ENCODE measurements around the gene PLEKHA1.

Gene PLEKHA1

DNA sequence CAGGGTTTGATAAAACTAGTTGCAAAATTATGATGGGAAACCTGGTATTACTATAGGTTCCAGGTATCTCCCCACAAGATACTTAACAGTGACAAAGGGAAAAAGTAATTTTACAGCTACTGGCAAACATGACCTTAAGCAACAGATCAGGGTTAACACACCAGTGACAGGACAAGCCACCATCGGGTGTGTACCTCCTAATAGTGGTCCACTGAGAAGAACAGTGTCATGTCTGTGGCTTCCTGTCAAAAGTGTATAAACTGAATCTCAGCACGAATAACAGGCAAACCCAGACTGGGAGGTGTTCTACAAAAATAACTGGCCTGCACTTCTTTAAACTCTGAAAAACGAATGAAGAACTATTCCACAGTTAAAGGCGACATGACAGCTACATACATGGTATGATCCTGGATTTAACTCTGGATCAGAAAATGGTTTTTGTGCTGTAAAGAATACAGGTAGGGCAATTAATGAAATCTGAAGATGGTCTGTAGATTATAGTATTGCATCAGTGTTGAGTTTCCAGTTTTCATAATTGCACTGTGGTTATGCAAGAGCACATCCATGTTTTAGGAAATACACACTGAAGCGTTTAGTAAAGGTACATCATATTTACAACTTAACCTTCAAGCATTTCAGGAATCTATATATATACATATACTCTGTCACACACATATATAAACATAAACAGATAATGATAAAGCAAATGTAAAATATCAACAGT lies 47.9 kb downstream of the PLEKHA1 start:
- DNase-seq (ENCODE audit: low spot score) = no peak

- no peak for DNase-seq (ENCODE audit: low spot score)
Observed at GRCh38 chr10:122424059-122424458, 49.6 kb downstream of the PLEKHA1 start.

DNA sequence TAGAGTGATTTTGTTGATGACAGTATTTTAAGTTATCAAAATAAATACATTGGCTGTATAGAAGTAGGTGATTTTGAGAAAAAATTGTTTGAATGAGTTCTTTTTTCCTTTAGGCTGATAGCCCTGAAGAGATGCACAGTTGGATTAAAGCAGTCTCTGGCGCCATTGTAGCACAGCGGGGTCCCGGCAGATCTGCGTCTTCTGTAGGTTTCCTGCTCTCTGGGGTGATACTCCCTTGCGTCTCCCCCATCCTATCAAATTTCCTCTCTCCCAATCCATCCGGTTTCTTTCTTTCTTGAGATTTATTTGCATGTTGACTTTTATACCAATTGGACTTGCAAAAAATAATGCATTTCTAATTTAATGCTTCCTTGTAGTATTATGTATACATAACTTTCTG lies 52.3 kb downstream of the PLEKHA1 start:
- DNase-seq (ENCODE audit: low spot score) = no peak

DNA sequence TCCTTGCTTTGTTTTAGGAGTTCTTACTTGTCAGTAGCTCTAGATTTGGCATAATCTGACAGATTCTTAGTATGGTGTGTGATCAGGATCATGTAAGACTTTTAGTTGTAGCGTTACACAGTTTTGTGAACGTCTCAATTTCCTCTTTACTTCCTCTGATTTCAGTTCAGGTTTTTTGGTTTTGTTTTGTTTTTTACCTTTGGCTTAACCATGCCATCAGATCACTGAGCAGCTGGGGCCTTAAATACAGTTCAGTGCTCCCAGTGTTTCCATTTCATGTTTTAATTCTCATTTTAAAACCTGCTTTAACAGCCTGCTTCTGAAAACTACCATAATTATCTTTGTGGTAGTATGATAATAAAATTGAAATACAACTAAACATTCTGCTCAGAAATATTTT lies 52.8 kb downstream of the PLEKHA1 start:
- DNase-seq (ENCODE audit: low spot score) = no peak

DNA sequence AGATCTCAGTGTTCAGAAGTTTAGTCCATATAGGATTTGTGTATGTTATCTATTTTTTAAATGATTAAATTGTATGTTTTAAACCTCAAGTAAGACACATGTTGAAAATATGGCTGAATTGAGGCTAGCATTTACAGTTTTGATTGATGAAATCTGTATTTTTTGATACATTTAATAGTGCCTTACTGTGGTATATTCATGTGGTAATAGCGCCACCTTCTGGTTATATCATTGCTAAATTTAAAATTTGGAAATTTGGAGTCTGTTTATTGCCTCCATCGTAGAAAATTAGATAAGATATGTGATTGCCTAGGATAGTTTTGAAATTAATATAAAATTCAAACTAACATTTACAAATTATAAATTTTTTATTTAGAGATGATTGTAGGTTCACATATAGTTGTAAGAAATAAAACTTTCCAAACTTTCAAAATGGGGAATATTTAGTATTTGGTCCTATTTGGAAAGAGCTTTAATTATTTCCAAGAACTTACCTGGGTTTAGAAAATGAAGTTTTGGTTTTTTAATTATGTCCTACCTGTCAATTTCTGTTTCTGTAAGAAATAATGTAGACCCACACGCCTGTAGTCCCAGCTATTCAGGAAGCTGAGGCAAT lies 60.8 kb downstream of the PLEKHA1 start:
- DNase-seq (ENCODE audit: low spot score) = peak; percentile 30

DNA sequence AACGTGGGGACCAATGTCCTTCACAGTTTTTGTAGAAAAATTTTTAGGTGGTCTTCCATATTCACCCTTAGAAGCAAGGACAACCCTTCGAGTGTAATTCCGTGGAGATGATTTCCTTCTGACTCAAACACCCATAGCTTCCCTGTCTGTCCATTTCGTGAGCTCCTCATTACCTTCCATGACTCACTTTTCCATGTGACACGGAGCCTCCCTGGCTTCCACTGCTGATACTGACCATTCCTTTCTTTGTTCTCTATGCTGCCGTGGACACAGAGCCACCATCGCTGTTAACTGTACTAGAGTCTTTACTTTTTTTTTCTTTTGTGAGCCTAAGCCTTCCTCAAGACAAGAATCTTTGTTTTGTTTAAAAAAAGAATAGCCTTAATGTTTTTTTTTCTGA lies 67.5 kb downstream of the PLEKHA1 start:
- peak; percentile 74 for DNase-seq (ENCODE audit: low spot score)

- no peak for DNase-seq (ENCODE audit: low spot score)
Observed at GRCh38 chr10:122445469-122445868, 71.0 kb downstream of the PLEKHA1 start.

DNA sequence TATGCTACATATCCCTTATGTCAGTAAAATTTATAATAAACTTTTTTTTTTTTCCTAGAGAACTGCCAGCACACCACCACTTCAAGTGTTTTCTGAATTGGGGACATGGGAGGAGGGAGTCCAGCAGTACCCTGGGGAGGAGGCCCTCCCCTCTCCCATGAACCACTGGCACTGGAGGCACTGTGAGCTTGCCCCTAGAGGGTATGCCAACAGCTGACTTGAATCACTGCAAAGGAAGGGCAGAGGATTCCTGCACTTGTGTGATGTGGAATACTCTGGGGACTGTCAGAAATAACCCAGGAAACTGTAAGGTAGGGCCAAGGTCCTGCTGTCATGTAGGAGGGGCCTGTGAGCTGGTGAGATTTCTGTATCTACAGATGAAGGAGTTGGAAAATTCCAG lies 71.4 kb downstream of the PLEKHA1 start:
- DNase-seq (ENCODE audit: low spot score) = no peak

DNA sequence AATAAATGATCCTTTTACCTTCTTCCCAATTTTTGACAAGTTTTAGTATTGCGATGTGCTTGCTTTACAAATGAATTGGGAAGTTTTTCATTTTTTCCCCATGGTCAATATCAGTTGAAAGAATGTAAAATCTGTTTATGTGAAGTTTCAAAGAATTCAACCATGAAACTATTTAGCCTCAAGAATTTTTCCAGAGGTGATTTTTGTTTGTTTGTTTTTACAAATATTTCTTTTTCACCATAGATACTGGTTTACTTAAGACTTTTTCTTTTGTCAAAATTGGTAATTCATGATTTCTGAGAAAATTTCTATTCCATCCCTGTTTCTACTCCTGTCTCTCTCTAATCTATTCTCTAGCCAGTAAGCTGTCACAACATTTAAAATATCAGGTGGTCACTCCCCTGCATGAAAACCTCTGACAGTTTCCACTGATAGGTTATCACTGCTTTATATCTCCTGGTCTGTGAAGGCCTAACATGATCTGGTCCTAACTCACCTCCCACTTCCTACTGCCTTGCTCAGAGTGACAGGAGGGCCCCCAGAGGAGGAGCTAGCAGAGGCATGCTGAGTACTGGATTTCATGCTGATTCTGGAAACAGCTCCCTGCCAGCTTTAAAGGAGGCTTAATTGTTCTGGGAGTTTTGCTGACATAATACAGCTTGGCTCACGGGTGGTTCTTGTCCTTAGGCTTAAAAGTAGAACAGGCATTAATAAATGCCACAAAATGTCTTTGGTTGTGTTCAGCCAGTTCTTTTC lies 72.3 kb downstream of the PLEKHA1 start:
- no peak for DNase-seq (ENCODE audit: low spot score)

DNA sequence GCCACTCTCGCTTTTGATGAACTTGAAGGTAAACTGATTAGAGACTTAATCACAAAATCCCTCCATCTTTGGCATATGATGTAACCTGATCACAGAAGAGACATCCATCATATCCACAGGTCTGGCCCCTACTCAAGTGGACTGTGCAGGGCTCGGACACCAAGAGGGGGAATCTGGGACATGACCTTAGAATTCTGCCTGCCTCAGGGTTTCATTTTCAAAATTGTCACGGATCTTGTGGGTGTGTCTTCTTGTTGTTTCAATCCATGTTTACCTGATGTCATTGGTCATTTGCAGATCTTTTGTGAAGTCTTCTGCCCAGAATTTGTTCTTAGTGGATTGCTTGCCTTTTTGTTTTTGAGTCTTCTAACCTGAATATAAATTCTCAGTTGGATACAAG lies 74.1 kb downstream of the PLEKHA1 start:
- no peak for DNase-seq (ENCODE audit: low spot score)

DNA sequence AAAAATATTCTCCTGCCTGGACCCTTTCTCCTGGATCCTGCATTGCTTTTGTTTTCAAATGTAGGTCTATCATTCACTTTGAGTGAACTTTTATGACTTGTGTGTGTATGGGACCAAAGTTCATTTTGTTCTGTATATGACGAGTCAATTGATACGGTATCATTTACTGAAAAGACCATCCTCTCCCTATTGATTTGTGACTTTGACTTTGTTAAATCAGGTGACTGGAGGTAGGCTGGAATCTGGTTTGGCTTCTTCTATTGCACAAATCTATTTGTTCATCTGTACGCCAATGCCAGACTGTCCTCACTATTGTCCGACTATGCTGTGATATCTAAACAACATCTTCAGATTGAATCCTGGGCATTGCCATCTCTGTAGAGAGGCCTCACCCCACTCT lies 74.6 kb downstream of the PLEKHA1 start:
- DNase-seq (ENCODE audit: low spot score) = no peak

DNA sequence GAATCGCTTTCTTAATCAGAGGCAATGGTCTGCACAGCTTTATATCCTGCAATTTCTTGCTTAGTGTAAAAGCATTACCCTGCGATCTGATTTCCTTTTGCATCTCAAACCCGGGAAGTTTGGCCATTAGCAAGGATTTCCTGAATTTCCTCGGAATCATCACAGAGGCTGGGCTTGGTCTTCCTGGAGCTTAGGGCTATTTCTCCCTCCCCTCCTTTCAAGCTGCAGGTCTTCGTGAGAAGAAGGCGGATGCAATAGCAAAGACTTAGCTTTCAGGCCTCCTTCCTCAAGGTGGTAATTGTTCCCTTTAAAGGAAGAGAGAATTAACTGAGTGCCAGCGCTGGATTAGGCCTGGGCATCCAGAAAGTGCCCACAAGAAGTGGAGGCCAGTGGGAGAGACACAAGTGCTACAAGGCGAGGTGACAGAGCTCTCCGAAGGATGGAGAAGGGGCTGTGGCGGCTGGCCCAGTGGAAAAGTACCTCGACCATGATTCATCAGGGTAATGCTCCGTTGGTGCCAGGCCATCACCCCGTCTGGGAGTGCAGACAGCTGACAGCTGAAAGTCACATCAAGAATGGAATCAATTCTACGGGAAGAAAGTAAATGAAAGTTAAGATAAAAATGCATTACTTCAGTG lies 76.0 kb downstream of the PLEKHA1 start:
- DNase-seq (ENCODE audit: low spot score) = no peak

DNA sequence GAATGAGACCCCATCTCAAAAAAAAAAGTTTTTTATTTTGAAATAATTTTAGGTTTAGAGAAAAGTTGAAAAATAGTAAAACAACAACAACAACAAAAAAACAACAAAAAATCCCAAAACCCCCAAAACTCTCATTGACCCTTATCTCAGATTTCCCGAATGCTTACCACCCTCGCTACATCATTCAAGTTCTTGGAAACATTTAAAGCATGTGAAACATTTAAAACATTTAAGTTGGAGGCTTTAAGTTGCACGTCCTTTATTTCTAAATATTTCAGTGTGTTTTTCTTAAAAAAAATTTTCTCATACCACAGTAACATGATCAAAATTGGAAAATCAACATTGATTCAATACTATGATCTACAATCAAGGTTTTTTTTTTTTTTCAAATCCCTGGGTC lies 79.6 kb downstream of the PLEKHA1 start:
- no peak for DNase-seq (ENCODE audit: low spot score)

GRCh38 chr10:122454603-122455080 lies 80.1 kb downstream of the PLEKHA1 start, which contains the start of gene ARMS2:
TSS of gene ARMS2 (plus strand) at chr10:122454653. CDS start at chr10:122454728, 75 bp downstream.
- DNase-seq (ENCODE audit: low spot score) = no peak

GRCh38 chr10:122455376-122456079 lies 81.0 kb downstream of the PLEKHA1 start:
- DNase-seq (ENCODE audit: low spot score) = no peak

GRCh38 chr10:122457934-122458333 lies 83.4 kb downstream of the PLEKHA1 start:
- no peak for DNase-seq (ENCODE audit: low spot score)

GRCh38 chr10:122458693-122459092 lies 84.2 kb downstream of the PLEKHA1 start:
- DNase-seq (ENCODE audit: low spot score) = no peak

GRCh38 chr10:122459561-122460273 lies 85.2 kb downstream of the PLEKHA1 start:
- peak; percentile 54 for DNase-seq (ENCODE audit: low spot score)

DNA sequence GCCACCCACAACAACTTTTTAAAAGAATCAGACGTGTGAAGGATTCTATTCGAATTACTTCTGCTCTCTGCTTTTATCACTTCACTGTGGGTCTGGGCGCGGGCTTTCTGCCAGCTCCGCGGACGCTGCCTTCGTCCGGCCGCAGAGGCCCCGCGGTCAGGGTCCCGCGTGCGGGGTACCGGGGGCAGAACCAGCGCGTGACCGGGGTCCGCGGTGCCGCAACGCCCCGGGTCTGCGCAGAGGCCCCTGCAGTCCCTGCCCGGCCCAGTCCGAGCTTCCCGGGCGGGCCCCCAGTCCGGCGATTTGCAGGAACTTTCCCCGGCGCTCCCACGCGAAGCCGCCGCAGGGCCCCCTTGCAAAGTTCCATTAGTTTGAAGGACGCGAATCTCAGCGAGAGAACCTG lies 86.4 kb downstream of the PLEKHA1 start:
- DNase-seq (ENCODE audit: low spot score) = peak; percentile 16

GRCh38 chr10:122461367-122461728 lies 86.8 kb downstream of the PLEKHA1 start, which contains the start of gene HTRA1:
TSS of gene HTRA1 (plus strand) at chr10:122461553. CDS start at chr10:122461653, 100 bp downstream.
- peak; percentile 93 for DNase-seq (ENCODE audit: low spot score)
